Kidney tubule cell (primary cell): ENCODE results near the gene HSD17B7.
"Not testable (repeated sequence)": the region's sequence is repeated elsewhere in the genome, so short reads cannot be mapped to it uniquely, and the experiment has no call there.

ENCODE experiments used
- DNase-seq: peaks from one replicate; pipeline ENCODE4 v3.0.0-alpha.2; 2018; ENCODE audit warnings: low spot score

The HSD17B7 gene

GRCh38 chr1:162790303-162790984, at the start of gene HSD17B7:
HSD17B7 (plus strand) TSS chr1:162790702; CDS start chr1:162790801, 99 bp downstream.
- DNase-seq = peak; percentile 85

DNA sequence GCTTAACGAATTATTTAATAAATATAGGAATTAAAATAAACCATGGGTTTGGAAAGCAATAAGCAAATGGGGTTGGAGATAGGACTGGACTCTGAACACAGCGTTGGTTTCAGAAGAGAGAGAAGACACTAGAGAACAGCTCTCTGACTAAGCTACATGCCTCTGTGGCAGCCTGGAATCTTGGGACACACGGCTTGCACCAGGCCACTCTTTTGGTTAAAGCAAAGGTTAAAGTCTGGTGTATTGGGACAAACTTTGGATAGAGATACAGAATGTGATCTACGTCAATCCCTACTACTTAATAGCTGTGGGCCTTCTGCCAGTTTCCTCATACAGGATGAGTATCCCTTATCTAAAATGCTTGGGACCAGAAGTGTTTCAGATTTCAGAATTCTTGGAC, 49.7 kb upstream of the HSD17B7 start:
- no peak for DNase-seq

DNA sequence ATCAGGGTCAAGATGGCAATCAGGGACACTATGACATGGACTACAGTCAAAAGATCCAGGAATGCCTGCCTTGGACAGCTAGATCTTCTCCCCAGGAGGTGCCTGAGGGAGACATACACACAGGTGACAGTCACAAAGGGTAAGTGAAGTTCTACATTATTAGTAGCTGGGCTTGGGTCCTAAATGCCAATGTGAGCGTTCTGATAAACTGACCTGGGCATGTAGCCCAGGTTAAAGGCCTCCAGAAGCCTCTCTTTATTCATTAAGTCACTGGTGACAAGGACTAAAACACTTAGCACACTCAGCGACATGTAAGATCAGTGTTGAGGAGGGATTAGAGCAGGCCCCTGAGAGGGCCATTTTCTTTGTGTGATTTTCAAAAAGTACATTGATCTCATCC, 48.9 kb upstream of the HSD17B7 start:
- no peak for DNase-seq

DNA sequence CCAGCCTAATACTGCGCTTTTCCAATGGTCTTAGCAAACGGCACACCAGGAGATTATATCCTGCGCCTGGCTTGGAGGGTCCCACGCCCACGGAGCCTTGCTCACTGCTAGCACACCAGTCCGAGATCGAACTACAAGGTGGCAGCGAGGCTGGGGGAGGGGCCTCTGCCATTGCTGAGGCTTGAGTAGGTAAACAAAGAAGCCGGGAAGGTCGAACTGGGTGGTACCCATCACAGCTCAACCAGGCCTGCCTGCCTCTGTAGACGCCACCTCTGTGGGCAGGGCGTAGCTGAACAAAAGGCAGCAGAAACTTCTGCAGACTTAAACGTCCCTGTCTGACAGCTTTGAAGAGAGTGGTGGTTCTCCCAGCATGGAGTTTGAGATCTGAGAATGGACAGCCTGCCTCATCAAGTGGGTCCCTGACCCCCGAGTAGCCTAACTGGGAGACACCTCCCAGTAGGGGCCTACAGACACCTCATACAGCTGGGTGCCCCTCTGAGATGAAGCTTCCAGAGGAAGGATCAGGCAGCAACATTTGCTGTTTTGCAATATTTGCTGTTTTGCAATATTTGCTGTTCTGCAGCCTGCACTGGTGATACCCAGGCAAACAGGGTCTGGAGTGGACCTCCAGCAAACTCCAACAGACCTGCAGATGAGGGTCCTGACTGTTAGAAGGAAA, 44.1 kb upstream of the HSD17B7 start:
- not testable (repeated sequence) for DNase-seq

- DNase-seq = no peak
Observed at GRCh38 chr1:162753001-162753658, 37.4 kb upstream of the HSD17B7 start.

DNA sequence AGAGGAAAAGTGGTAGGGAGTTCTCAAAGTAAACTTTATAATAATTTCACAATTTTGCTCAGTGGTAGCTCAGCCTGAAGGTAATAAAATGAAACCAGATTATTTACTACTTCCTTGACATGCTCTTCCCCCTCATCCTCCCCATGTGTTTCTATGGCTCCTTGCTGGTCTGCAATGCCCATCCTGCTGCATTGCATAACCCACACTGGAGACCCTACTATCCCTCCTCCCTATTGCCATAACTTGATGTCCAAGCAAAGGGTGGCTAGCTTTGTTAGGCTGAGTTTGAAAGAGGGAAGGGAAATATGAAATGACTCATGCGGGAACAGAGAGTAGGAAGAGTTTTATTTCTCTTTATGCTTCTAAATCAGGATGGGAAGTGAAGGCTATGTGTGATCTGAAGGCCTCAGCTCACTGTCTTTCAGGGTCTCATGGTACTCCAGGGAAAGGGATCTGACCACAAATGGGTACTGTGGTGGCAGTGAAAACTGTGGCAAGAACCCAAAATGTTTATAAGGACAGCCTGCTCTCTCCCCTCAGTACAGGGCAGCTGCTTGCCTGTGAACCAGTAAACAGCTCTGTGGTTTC, 36.4 kb upstream of the HSD17B7 start:
- no peak for DNase-seq

DNA sequence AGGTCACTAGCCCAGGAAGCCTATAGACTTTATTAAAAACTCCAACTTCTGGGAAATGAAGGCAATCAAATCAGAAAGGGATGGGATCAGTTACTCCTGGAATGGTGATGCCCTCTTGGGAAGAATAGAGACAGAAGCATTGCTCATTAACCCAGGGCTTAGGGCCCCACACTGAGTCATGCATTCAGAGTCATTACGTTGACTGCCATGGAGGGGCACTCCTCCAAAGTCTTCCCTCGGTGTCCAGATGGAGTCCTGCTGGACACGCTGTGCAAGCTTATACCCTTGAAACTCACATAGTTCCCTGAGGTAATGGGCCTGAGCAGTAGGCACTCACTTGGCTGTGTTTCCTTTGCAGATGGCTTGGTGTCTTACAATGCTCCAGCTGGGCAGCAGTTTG, 35.2 kb upstream of the HSD17B7 start:
- DNase-seq = no peak

GRCh38 chr1:162756523-162756922, 34.0 kb upstream of the HSD17B7 start:
- DNase-seq = peak; percentile 35

GRCh38 chr1:162757476-162757875, 33.0 kb upstream of the HSD17B7 start:
- no peak for DNase-seq

DNA sequence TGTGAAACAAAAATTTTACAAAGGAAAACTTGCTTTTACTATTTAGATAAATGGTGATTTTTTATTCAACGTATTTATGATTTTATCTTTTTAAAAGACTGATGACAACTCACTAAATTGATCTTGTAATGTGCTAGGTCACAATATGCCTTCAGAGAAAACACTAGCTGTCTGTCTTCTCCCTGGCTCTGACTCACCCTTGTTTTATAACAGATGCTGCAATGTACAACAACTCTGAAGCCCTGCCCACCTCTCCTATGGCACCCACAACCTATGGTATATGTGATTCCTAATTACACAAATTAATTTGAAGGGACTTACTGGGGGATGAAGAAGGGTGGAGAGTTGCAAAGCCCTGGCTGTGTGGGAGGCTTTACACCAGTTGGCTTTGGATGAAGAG, 24.7 kb upstream of the HSD17B7 start:
- no peak for DNase-seq

- DNase-seq = no peak
Observed at GRCh38 chr1:162772571-162773154, 17.8 kb upstream of the HSD17B7 start.

DNA sequence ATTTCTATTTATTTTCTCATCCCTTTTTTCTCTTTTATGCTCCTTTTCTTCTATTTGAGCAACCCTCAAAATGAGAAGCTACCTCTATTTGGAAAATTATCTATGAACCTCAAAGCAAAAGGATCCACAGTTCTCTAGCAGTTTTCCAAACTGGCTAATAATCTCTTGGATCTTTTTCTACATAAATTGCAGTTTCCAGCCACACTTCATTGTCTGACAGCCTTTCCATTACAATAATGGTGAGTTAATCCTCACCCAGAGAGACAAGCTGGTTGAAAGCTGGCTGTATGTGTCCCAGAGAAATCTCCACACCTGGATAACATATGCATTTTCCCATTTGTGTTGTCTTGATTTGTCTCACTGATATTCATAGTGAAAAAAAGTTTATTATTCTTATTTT, 16.5 kb upstream of the HSD17B7 start:
- no peak for DNase-seq

- DNase-seq = no peak
Observed at GRCh38 chr1:162779043-162779442, 11.5 kb upstream of the HSD17B7 start.

GRCh38 chr1:162782671-162783070, 7.8 kb upstream of the HSD17B7 start:
- no peak for DNase-seq

DNA sequence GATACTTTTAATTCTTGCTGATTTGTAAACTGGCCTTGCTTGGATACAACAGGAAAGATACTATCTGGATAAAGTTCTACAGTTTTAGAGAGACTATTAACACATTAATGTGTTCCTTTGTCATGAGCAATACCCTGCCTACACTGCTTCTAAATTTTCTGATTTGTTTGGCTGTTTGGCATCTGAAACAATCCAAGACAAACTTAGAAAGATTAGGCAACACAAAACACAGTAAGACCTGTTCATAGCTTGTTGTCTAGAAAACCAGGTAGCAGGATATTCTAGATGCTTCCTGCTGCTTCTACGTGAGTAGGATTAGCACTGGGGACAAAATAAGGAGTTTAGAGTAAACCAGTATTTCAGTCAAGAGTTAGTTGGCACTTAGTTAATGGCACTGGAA, 5.6 kb upstream of the HSD17B7 start:
- not testable (repeated sequence) for DNase-seq

GRCh38 chr1:162788783-162789182, 1.7 kb upstream of the HSD17B7 start:
- peak; percentile 58 for DNase-seq

- not testable (repeated sequence) for DNase-seq
Observed at GRCh38 chr1:162790985-162791357, 469 bp downstream of the HSD17B7 start.

DNA sequence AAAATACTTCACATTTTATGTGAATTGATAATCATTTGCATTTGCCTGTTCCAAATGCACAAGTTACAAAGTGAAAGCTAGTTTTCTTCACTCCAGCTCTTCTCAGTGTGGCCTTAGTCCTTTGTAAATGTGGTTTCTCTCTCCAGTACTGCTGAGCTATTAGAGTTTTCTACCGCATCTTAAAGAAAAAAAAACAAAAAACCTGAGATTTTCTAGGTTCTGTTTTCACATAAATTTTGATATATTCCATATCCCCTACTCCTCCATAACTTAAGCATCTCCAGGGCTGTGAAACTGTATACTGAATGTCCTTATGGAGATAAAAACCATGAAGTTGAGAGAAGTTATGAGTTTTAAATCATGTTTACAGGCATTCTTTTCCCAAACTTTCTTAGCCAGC, 3.8 kb downstream of the HSD17B7 start:
- not testable (repeated sequence) for DNase-seq

- DNase-seq = not testable (repeated sequence)
Observed at GRCh38 chr1:162796617-162797279, 6.2 kb downstream of the HSD17B7 start.

- peak; percentile 74 for DNase-seq
Observed at GRCh38 chr1:162799995-162800830, 9.7 kb downstream of the HSD17B7 start.

GRCh38 chr1:162807503-162807902, 17.0 kb downstream of the HSD17B7 start:
- DNase-seq = not testable (repeated sequence)
